ENCODE measurements around the gene ADK.

DNA sequence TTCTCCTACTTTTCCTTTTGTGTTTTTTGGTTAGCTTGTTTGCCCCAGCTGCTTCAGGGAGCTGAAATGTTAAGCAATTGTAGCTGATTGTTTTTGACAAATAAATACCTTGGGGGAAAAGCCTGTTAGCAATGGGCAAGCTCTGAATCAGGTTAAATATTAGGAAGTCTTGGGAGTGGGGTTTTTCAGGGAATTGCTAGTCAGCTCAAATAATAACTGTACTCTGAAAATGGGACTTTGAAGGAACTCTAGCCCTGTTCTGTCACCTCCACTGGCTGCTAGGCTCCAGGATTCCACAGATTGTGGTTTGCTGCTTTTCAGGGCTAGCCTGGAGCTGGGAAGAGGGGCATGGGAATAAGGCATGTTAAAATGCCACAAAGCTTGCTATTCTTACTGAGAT is 39.5 kb downstream of the ADK start:
- TF ChIP-seq, protein P1, sequence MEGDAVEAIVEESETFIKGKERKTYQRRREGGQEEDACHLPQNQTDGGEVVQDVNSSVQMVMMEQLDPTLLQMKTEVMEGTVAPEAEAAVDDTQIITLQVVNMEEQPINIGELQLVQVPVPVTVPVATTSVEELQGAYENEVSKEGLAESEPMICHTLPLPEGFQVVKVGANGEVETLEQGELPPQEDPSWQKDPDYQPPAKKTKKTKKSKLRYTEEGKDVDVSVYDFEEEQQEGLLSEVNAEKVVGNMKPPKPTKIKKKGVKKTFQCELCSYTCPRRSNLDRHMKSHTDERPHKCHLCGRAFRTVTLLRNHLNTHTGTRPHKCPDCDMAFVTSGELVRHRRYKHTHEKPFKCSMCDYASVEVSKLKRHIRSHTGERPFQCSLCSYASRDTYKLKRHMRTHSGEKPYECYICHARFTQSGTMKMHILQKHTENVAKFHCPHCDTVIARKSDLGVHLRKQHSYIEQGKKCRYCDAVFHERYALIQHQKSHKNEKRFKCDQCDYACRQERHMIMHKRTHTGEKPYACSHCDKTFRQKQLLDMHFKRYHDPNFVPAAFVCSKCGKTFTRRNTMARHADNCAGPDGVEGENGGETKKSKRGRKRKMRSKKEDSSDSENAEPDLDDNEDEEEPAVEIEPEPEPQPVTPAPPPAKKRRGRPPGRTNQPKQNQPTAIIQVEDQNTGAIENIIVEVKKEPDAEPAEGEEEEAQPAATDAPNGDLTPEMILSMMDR (IDR thresholded peaks at IDR 0.05 in 8 of 11, conservative IDR thresholded peaks at IDR 0.05 in 3 of 11): no peak
- no peak for TF ChIP-seq POLR2A (IDR thresholded peaks at IDR 0.05)
